GM21786 (cell line): ENCODE data around the gene NAA15.
"Not testable (repeated sequence)": the region's sequence is repeated elsewhere in the genome, so short reads cannot be mapped to it uniquely, and the experiment has no call there.

Source experiments
- ATAC-seq: cut with Tn5 transposase; IDR thresholded peaks from one replicate; pipeline ENCODE4 v1.9.1; 2021; ENCODE audit not compliant: unreplicated experiment

NAA15 gene

GRCh38 chr4:139295942-139296299, 5.4 kb upstream of the NAA15 start:
- ATAC-seq = no peak

- ATAC-seq = no peak
Observed at GRCh38 chr4:139297001-139297410, 4.3 kb upstream of the NAA15 start.

- no peak for ATAC-seq
Observed at GRCh38 chr4:139299536-139299935, 1.8 kb upstream of the NAA15 start.

GRCh38 chr4:139300431-139301112, 733 bp upstream of the NAA15 start:
- ATAC-seq = peak; percentile 1

GRCh38 chr4:139301821-139302611, 711 bp downstream of the NAA15 start, which contains the start of gene NDUFC1:
TSS of gene NDUFC1 (minus strand) at chr4:139302477. CDS start at chr4:139295798, 6,679 bp downstream.
- peak; percentile 46 for ATAC-seq

GRCh38 chr4:139304920-139305319, 3.6 kb downstream of the NAA15 start:
- no peak for ATAC-seq

GRCh38 chr4:139311909-139312308, 10.6 kb downstream of the NAA15 start:
- ATAC-seq = no peak

GRCh38 chr4:139312552-139313332, 11.4 kb downstream of the NAA15 start:
- ATAC-seq = no peak

- not testable (repeated sequence) for ATAC-seq
Observed at GRCh38 chr4:139313414-139313813, 12.1 kb downstream of the NAA15 start.

- ATAC-seq = no peak
Observed at GRCh38 chr4:139314047-139314800, 12.9 kb downstream of the NAA15 start.

GRCh38 chr4:139315221-139315675, 13.9 kb downstream of the NAA15 start:
- peak; percentile 65 for ATAC-seq

- ATAC-seq = no peak
Observed at GRCh38 chr4:139316733-139317132, 15.4 kb downstream of the NAA15 start.

- ATAC-seq = no peak
Observed at GRCh38 chr4:139317635-139318034, 16.3 kb downstream of the NAA15 start.

GRCh38 chr4:139319571-139319970, 18.3 kb downstream of the NAA15 start:
- no peak for ATAC-seq

GRCh38 chr4:139322070-139322469, 20.8 kb downstream of the NAA15 start:
- ATAC-seq = not testable (repeated sequence)

GRCh38 chr4:139322541-139322940, 21.2 kb downstream of the NAA15 start:
- not testable (repeated sequence) for ATAC-seq

- ATAC-seq = no peak
Observed at GRCh38 chr4:139324620-139325019, 23.3 kb downstream of the NAA15 start.

- no peak for ATAC-seq
Observed at GRCh38 chr4:139329665-139330200, 28.4 kb downstream of the NAA15 start.

GRCh38 chr4:139330283-139330682, 29.0 kb downstream of the NAA15 start:
- ATAC-seq = no peak

GRCh38 chr4:139331185-139331584, 29.9 kb downstream of the NAA15 start:
- ATAC-seq = no peak
